GM21825 (cell line): ENCODE measurements around the gene CD300H.

Experiments used
- ATAC-seq: cut with Tn5 transposase; IDR thresholded peaks from one replicate; pipeline ENCODE4 v1.9.1; 2021; ENCODE audit warnings: mild to moderate bottlenecking, moderate library complexity; ENCODE audit not compliant: unreplicated experiment

Gene CD300H

DNA sequence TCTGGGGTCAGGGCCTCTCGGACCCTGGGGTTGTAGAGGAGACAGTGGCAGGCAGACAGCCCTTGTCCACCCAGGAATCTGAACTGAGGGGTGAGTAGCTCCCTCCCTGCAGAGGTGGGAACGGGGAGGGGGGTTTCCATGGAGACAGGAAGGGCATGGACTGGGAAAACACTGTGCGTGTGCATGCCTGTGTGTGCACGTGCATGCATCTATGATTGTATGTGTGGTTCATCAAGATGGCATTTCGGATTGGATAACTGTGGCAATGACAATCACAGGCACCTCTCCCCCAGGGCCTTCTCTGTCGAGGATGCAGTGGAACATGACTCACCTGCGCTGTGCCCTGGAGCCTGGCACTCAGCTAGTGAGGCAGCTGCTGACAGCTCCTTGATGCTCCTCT is 15.3 kb downstream of the CD300H start:
- no peak for ATAC-seq

DNA sequence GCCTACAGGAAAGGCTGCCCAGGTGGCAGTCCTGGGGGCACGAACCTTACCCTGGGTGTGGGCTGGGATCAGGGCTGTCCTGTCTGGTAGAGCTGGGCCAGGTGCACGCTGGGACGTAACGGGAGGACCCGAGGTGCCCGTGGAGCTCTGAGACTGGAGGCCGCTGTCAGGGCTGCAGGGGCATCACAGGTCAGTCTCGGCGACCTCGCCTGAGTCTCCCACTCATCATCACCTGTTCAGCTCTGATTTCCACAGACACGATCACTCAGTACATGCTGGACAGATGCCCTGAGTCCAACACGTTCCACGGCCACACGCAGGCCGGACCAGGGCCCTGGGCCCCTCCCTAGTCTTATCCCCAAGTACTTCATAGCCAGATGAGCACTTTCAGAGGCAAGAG is 16.7 kb downstream of the CD300H start:
- ATAC-seq = no peak

DNA sequence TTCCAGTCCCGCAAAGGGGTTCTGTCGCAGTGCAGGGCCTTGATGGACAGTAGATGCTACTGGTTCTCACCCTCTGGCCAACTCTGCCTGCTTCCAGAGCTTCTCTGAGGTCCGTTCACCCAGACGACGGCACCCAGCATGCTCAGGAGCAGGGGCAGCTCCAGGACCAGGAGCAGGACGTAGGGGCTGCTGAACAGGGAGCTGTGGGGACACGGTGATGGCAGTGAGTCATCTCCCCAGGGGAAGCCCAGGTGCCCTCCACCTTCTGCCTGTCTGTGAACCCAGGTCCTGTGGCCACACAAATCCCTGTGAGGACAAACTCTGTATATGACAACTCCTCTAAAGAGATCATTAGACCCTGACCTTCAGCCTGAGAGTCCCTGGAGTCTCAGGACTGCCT is 18.0 kb downstream of the CD300H start:
- ATAC-seq = no peak

DNA sequence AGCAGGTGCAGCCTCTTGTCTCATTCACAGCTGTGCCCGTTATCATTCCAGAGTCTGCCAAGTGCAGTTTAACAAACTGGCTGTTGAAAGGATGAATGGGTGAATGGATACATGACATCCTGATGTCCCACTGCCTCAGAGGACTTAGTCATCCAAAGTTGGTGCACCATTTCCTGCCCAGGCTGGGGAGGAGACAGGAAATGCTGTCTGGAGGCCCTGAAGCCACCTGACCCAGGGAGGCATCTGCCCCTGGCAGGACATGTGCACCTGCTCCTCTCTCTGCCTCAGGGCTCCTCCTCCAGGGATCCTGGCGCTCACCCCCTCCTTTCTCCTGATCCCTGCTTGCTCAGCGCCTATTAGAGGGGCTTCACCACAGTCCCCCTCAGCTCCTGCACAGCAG is 19.6 kb downstream of the CD300H start:
- ATAC-seq = no peak

DNA sequence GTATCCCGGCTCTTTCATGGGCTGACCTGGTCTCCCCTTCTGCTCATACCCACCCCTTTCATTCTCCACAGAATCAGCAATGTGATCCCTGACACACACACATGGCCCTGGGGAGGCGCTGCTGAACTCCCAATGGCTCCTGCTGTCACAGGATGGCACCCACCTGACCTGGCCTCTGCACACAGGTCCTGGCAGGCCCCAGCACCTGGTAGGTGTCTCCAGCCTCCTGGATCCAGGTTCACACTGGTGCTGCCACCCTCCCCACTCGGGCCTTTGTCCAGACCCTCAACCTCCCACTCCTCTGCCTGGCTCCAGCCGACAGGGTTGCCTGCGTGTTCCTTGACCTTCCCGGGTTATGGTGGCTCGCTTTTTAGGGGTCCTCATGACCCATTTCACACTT is 20.0 kb downstream of the CD300H start:
- ATAC-seq = no peak

DNA sequence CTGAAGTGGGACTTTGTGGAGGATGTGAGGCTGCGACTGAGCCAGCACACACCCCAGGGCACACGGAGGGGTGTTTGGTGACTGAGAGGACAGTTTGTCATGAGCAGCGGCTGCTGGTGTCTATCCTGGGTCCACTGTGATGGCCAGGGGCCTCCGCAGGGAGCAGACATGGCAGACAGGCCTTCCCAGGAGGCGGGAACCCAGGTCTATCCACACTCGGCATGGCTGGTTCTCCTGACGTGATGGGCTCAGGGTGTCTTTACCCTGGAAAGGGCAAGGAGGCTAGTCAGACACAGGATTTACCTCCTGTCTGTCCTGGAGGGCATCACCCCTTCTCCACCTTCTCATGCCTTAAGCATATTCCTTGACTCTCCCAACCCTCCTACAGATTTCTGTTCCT is 20.7 kb downstream of the CD300H start:
- no peak for ATAC-seq

DNA sequence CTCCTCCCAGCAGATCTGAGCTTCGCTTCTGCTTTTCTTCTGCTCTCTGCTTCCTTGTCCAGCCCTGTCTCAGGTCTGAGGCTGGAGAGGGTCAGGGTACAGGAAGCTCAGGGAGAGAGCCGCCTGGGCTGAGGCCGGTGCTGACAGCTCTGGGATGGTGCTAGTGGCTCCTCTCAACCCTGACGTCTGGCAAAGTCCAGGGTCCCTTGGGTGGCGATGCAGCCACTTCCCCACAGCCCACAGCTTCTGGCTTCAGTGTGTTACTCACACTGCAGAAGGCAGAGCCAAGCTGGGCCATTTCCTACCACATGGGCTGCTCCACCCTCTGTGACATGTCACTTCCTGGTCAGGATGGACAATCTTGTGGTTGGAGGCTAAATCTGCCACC is 21.5 kb downstream of the CD300H start, which contains the start of gene CD300C:
Gene CD300C, minus strand, starts transcription at position 273 of the 388 bp plus-strand sequence. CDS start 333 bp downstream, outside the sequence.
- ATAC-seq = no peak

DNA sequence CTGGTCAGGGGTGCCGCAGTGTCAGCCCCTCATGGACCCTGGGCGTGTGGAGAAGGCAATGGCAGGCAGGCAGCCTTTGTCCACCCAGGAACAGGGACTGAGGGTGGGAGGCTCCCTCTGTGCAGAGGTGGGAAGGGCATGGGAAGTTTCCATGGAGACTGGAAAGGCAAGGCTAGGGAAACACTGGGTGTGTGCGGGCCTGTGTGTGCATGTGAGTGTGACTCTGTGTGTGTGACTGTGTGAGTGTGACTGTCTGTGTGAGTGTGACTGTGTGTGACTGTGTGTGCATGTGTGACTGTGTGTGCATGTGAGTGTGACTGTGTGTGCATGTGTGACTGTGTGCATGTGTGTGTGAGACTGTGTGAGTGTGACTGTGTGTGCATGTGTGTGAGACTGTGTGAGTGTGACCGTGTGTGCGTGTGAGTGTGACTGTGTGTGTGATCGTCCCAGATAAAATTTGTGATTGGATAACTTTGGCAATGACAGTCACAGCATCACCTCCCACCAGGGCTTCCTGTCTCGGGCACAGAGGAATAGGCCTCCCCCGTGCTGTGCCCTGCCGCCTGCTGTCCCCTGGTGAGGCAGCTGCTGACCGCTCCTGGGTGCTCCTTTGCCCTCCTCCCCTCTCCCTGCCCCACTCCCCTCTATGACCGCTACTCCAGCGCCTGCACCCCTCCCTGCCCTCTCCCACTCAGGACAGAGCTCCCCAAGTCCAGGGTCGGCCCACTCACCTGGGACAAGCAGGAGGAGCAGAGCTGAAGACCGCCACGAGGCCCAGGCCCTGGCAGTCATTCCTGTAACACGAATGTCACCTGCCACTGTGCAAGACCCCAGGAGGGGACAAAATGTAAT is 22.1 kb downstream of the CD300H start:
- no peak for ATAC-seq

DNA sequence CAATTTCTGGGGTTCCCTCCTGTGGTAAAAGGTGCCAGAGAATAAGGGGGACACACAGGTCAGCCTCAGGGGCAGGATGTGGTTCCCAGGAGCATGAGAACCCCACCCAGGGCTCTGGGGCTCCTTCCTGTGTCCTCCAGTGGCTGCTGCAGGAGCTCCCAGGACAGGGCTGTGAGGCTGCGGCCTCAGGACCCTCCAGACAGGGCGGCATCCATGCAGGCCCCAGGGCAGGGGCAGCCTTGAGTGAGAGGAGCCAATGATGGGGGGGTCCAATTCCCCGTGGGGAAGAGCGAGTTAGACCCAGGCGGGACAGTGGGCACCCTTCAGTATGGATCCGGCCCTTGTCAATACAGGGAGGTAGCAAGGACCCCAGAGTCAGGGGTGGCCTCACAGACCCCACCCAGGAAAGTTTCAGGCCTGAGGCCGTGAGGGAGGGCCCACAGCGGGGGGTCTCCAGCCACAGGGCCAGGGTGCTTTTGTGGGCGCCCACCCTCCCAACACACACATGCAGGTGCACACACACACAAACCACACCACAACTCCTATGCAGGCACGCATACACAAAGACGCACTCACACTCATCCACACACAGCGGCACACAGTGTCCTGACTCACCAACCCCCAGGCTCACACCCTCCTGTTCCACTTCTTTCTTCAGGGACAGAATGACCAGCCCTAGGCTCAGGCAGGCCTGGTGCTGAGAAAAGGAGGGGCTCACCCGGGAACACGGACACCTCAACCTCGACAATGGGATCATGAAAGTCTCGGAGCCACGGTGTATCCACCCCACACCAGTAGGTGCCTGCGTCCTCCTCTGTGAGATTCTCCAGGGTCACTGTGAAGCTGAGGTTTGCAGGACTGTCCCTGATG is 23.2 kb downstream of the CD300H start:
- ATAC-seq = no peak

DNA sequence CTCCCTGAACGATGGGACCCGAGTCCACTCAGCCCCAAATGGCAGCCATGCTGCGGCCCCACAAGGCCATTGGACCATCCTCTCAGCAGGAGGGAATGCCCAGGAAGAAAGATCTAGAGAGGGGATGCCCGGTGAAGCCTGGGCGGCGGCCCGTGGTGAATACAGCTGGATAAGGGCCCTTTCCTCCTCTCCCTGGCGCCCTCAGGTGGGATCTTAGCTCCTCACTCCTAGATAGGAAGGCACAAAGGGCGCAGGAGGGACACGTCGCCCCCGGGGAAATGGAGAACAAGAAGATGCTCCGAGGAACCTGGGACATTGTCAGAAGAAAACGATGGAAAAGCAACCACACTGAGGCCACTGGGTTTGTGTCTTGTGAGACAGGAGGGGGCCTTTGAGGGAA is 23.9 kb downstream of the CD300H start:
- no peak for ATAC-seq

DNA sequence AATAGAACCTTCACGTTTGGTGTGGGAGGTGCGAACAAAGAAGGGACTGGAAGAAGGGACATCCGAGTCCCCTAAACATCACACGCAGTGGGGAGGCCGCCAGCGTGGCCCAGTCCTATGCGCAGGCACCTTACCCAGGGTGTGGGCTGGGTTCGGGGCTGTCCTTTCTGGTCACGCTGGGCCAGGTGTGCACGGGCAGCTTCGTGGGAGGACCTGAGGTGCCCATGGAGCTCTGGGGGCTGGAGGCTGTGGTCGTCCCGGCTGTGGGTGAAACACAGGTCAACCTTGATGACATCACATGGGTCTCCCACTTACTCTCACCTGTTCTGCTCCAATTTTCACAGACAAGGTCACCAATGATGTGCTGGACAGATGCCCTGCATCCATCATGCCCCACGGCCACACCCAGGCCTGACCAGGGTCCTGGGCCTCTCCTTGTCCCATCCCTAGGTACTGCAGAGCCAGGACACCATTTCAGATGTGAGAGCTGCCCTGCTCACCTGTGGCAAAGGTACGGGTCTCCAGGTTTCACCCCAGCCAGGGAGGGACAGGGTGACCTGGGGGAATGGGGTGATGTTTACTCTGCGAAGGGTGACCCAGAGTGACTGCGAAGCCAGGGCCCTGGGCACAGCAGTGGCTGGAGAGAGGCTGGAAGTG is 24.5 kb downstream of the CD300H start:
- no peak for ATAC-seq

DNA sequence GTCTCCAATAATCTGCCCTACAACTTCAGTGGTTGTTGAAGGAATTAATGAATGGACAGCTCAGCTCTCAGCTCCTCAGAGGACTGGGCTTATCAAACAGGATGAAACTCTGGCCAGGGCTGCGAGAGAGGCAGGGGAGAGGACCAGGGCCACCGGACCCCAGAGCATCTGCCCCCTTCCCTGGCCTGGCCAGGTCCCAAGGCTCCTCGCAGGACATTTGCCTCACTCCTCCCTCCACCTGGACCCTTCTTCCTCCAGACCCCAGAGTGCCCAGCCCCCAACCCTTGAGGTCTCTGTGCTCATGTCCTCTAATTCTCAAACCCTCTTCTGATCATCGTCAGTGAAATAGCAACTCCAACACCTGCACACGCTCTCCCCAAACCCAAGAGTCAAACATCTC is 25.1 kb downstream of the CD300H start:
- ATAC-seq = no peak

DNA sequence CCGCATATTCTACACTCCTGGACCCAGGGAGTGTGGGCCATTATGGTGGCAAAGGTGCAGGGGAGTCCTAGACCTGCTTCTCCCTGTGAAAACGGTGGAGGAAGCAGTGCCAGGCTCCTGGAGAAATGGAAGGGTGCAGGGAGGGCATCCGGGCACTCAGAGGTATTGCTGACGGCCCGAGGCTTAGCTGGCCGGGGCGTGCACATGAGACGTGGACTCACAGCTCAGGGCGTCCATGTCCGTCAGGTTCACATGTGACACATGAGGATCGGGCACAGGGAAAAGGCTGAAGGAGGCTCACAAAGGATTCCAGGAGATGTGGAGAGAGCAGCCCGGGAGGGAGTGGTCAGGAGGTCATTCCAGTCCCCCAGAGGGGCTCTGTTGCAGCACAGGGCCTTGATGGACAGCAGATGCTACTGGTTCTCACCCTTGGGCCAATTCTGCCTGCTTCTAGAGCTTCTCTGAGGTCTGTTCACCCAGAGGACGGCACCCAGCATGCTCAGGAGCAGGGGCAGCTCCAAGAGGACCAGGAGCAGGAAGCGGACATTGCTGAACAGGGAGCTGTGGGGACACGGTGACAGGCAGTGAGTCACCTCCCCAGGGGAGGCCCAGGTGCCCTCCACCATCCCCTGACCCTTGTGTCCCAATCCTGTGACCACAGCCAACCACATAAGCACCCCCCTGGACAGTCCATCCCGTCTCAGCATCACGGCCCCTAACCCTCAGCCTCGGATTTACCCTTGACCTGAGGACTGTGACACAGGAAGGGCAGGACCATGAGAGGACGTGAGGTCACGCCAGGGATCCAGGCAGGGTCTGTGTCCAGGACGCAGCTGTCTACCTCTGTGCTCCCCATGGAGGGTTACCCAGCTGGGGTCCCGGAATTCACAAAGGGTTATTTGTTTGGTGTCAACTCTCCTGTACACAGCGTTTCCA is 25.9 kb downstream of the CD300H start:
- no peak for ATAC-seq

DNA sequence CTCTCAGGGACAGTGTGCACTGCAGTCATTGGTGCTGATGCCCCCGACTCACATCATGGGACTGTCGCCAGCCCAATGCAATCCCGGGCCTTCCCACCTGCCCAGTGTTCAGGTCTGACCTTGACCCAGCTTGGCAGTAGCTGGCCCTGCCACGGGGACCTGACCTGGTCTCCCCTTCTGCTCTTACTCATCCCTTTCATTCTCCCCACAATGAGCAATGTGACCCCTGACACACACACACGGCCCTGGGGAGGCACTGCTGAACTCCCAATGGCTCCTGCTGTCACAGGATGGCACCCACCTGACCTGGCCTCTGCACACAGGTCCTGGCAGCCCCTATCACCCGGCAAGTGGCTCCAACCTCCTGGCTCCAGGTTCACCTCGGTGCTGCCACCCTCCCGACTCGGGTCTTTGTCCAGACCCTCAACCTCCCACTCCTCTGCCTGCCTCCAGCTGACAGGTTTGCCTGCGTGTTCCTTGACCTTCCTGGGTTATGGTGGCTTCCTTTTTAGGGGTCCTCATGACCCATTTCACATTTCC is 28.0 kb downstream of the CD300H start:
- no peak for ATAC-seq

DNA sequence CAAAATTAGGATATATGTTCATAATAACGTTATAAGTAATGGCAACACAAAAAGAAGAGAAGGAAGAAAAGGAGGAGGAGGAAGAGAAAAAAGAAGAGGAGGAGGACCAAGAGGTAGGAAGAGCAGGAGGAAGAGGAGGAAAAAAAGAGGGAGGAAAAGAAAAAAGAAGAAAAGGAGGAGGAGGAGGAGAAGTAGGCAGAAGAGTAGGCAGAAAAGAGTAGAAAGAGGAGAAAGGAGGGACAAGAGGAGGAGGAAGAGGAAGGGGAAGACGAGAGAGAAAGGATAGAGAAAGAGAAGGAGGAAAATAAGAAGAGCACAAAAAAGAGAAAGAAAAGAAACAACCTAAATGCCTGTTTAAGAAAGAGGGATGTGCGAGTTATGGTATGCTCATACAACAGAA is 30.4 kb downstream of the CD300H start:
- ATAC-seq = no peak

DNA sequence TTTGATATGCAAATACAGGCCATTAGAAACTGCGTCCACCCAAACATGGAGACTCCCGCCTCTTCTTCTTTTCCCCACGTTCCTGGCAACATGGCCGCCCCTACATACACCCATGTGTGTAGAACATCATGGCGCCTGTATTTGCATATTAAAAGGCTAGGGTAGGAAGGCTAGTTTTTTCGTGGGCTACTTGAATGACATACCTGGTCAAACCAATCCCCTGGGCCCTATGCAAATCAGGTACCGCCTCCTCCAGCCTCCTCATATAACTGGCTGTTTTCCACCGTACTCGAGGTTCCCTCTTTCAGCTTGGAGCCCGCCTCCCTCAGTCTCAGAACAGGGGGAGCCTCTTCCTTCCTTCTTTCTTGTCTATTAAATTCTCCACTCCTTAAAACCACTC is 35.2 kb downstream of the CD300H start:
- ATAC-seq = no peak

DNA sequence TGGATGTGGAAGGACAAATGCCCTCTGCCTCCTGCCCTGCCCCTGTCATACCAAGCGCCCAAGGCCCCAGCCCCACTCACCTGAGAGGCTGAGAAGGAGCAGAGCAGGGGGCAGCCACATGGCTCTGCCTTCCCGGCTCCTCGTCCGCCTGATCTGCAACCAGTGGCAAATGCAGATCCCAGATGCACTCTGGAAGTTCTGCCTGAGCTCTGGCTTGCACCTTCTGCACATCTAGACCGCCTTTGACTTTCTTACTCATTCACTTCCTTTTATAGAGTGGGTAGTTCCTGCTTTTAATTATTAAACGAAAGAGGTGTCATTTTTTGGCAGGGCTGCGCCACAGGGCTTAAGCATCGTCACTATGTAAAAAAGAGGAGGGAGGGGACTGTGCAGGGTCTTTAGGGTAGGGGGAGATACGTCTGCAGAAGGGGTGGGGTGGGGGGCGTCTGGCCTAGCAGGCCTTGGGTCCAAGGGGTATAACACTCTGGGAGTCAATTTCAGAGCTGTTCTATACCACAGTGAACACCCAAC is 36.0 kb downstream of the CD300H start, which contains the start of gene CD300LB:
Gene CD300LB, minus strand, starts transcription at position 245 of the 531 bp plus-strand sequence. Its CDS starts 125 bp downstream, at position 120.
- no peak for ATAC-seq

DNA sequence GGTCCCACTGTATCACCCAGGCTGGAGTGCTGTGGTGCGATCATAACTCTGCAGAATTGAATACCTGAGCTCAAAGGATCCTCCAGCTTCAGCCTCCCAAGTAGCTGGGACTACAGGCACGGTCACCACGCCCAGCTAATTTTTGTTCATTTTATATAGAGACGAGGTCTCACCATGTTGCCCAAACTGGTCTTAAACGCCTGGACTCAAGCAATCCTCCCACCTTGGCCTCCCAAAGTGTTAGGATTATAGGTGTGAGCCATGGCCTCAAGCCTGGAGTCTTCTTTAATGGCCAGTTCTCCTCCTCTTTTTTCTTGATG is 36.5 kb downstream of the CD300H start:
- ATAC-seq = no peak

DNA sequence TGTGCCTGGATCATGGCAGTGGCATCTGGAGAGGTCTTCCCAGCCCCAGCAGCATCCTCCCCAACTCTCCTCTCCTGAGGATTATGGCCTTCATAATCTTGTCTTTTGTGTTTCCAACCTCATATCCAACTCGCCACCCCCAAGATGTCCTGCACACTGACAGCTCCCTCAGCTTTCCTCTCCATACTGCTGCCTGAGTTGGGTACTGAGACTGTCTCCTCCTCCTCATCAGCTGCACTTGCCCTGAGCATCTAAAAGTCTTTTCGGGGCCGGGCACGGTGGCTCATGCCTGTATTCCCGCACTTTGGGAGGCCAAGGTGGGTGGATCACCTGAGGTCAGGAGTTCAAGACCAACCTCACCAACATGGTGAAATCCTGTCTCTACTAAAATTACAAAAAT is 38.1 kb downstream of the CD300H start:
- ATAC-seq = no peak
